Measurements from ENCODE around the gene SRR. TPM values are rescaled to one million over a fixed set of nuclear protein-coding genes. Genes with fewer than 3 reads are reported as not detected.

SRR gene
- total and polyA plus RNA-seq, 9 of the 15 experiments (the other 6 are each of a cell fraction or from before 2014, with no cell fraction given): 5.0 to 19.4 (median 7.9) TPM

GRCh38 chr17:2282297-2282873 is 21.4 kb upstream of the SRR start:
- ATAC-seq: peak; percentile 87
- TF ChIP-seq ZNF318 (IDR thresholded peaks at IDR 0.05; ENCODE audit: borderline replicate concordance in 1 of 2, low read depth in 1 of 2) (peak in 1 of 2 experiments; percentile 45; a peak in 1 of 4 replicates), ZBTB8A (IDR thresholded peaks at IDR 0.05; ENCODE audit: partially characterized antibody) (no peak), CEBPB (tag; IDR thresholded peaks at IDR 0.05) (peak; percentile 63), IRF9 (tag; IDR thresholded peaks at IDR 0.05) (peak; percentile 63; the same call in 1 of the 2 replicates), SIRT6 (IDR thresholded peaks at IDR 0.05; ENCODE audit: low read depth, low read length) (no peak), JUND (IDR thresholded peaks at IDR 0.05; ENCODE audit: borderline replicate concordance, low read depth, low read length) (peak; percentile 56; the same call in 1 of the 2 replicates), JUND (tag; IDR thresholded peaks at IDR 0.05; ENCODE audit: borderline replicate concordance, low read depth, low read length) (no peak), ETV1 (tag; conservative IDR thresholded peaks at IDR 0.05; ENCODE audit: low read depth) (0 out of 2 replicates have a peak, but pooled peaks have one; percentile 16)

More at GRCh38 chr17:2282297-2282873, 21.4 kb upstream of the SRR start:
- no peaks in the 10 kb centered on the region for H3K9me1 ChIP-seq (ENCODE audit: control insufficient read depth, insufficient read depth, low read length)
- no peak overlapping the region; the same call in 2 of the 3 replicates for H3K27ac ChIP-seq (ENCODE audit: extremely low read depth, low read depth, low read length)
- DNase-seq (ENCODE audit: extremely low read depth in 1 of 4, low spot score in 3 of 4) (peak; percentile 31 to 62 (median 38)), FAIRE-seq (peak; percentile 68)
- H3K4me1 ChIP-seq (replicated peaks in 1 of 2; ENCODE audit: control insufficient read depth in 2 of 2, insufficient read depth in 2 of 2, low read length in 2 of 2): no peaks in the 10 kb centered on the region; a peak in 1 of 5 replicates
- 58% methylated on average over 7 of the region's 7 CpGs for WGBS (ENCODE audit: insufficient coverage, low coverage, missing lambda C conversion rate)
- H4K20me1 ChIP-seq (replicated peaks; ENCODE audit: control insufficient read depth, insufficient read depth, low read length): no peaks in the 10 kb centered on the region
- H3K4me2 ChIP-seq (ENCODE audit: insufficient read depth, low read length): no peak overlapping the region
- no peaks in the 10 kb centered on the region for H3K79me2 ChIP-seq (ENCODE audit: control insufficient read depth, insufficient read depth, low read length)
- no peaks in the 10 kb centered on the region for H3K27me3 ChIP-seq (ENCODE audit: control insufficient read depth in 2 of 2, insufficient read depth in 2 of 2, low read length in 2 of 2)
- ChIA-PET POLR2A (interaction anchor here (0.6 to 1.1 kb wide), 3 partner anchors 21 to 199 kb away, joined by 3 to 5 read pairs (median 4); partner anchors contain the start of genes SMG6 and SRR), CTCF (ENCODE audit: low intra/inter-chr PET ratio) (interaction anchor here (0.6 to 1.5 kb wide), 4 partner anchors 67 to 229 kb away, joined by 3 to 6 read pairs (median 4); partner anchors contain the start of gene HIC1)
- no peaks in the 10 kb centered on the region for H3K9me3 ChIP-seq (replicated peaks; ENCODE audit: control insufficient read depth, insufficient read depth, low read depth, low read length)
- in situ Hi-C loops (cut with MboI) (no loop called here), intact Hi-C loops (cut with micrococcal nuclease) (no loop called here)
- no peak overlapping the region for H3K4me3 ChIP-seq
- H2AFZ ChIP-seq (ENCODE audit: low read depth, low read length): no peak overlapping the region
- H3K36me3 ChIP-seq (ENCODE audit: control insufficient read depth, insufficient read depth, low read length): peaks cover 49% of the 10 kb centered on the region; the same call in 2 of the 3 replicates
- H3K9ac ChIP-seq (ENCODE audit: insufficient read depth in 1 of 2, low read depth in 2 of 2, low read length in 2 of 2): no peak overlapping the region; a peak in 1 of 4 replicates
- no TSS peak for BruUV-seq (replicated peaks)
